Muscle layer of duodenum (tissue), 2 donors: ENCODE results near the gene ELOF1.
A peak's percentile ranks its signal among the peaks of the same experiment; 100 is the strongest.
"Not testable (repeated sequence)": the region's sequence is repeated elsewhere in the genome, so short reads cannot be mapped to it uniquely, and the experiment has no call there.

ENCODE experiments used
- H3K27ac ChIP-seq: one replicate; pipeline ENCODE4 v1.7.0; 2013; ENCODE audit warnings: mild to moderate bottlenecking, low read length
- H3K27me3 ChIP-seq: one replicate; pipeline ENCODE4 v1.7.0; 2013; ENCODE audit warnings: low read depth, mild to moderate bottlenecking, control low read depth, low read length
- H3K36me3 ChIP-seq, 2 donors: one replicate each; pipeline ENCODE4 v1.7.0; 2013; ENCODE audit warnings: low read length in 2 of 2, control low read depth in 1 of 2, mild to moderate bottlenecking in 1 of 2; ENCODE audit not compliant: insufficient read depth in 2 of 2, control insufficient read depth in 1 of 2
- H3K4me1 ChIP-seq, 2 donors: one replicate each; pipeline ENCODE4 v1.7.0; 2013; ENCODE audit warnings: low read length in 2 of 2, mild to moderate bottlenecking in 2 of 2, control low read depth in 1 of 2, moderate library complexity in 1 of 2; ENCODE audit not compliant: insufficient read depth in 2 of 2, control insufficient read depth in 1 of 2
- H3K4me3 ChIP-seq, 2 donors: one replicate each; pipeline ENCODE4 v1.7.0; 2013; ENCODE audit warnings: low read length in 2 of 2, low read depth in 1 of 2, mild to moderate bottlenecking in 1 of 2
- H3K9me3 ChIP-seq, 2 donors: one replicate each; pipeline ENCODE4 v1.7.0; 2013; ENCODE audit warnings: low read length in 2 of 2, control low read depth in 1 of 2, mild to moderate bottlenecking in 1 of 2; ENCODE audit not compliant: control insufficient read depth in 1 of 2
- donor health status: healthy.

Gene ELOF1

DNA sequence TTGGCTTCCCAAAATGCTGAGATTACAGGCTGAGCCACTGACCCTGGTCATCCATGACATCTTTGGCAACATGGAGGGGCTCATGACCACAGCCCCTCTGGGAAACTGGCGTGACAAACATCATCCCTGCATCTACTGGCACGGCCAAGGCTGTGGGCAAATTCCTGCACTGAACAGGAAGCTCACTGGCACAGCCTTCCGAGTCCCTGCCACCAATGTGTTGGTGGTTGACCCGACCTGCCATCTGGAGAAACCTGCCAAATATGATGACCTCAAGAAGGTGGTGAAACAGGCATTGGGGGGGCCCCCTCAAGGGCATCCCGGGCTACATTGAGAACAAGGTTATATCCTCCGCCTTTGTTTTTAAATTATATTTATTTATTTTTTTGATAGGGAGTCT lies 27.3 kb upstream of the ELOF1 start:
- no peaks in the 10 kb centered on the region for H3K27me3 ChIP-seq
- H3K4me1 ChIP-seq: no peaks in the 10 kb centered on the region
- H3K27ac ChIP-seq: no peak overlapping the region
- H3K9me3 ChIP-seq: no peaks in the 10 kb centered on the region
- no peak overlapping the region for H3K4me3 ChIP-seq
- H3K36me3 ChIP-seq: no peaks in the 10 kb centered on the region

DNA sequence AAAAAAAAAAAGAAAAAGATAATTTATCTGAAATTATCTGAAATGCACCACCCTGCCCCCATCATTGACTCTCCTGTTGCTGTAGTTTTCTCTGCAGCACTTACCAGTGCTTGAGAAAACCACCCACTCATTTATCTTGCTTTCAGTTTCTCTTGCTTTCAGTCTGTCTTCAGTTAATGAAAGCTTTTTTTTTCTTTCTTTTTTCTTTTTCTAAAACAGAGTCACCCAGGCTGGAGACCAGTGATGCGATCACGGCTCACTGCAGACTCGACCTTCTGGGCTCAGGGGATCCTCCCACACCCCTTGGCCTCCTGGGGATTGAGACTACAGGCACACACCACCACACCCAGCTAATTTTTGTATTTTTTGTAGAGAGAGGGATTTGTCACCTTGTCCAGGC lies 22.7 kb upstream of the ELOF1 start:
- no peak overlapping the region for H3K4me3 ChIP-seq
- H3K9me3 ChIP-seq: no peaks in the 10 kb centered on the region
- H3K27me3 ChIP-seq: no peaks in the 10 kb centered on the region
- no peaks in the 10 kb centered on the region for H3K36me3 ChIP-seq
- peak overlapping the region; percentile 51 for H3K27ac ChIP-seq
- H3K4me1 ChIP-seq: peaks cover 0 to 11% of the 10 kb centered on the region in 2 donors

DNA sequence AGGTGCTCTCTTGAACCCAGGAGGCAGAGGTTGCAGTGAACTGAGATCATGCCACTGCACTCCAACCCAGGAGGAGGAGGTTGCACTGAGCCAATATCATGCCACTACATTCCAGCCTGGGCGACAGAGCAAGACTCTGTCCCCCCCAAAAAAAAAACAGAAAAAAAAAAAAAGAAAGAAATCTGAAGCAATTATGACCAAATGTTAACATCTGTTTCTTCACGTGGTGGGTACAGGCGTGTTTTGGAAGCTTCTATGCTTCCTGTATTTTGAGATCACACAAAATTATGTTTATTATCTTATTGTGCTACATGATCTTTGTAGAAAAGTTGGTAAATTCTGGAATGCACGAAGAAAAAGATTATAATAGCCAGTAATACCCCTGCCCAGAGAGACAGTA lies 21.1 kb upstream of the ELOF1 start:
- Histone ChIP-seq H3K4me1 (peaks cover 0 to 11% of the 10 kb centered on the region in 2 donors), H3K27me3 (no peaks in the 10 kb centered on the region), H3K4me3 (no peak overlapping the region), H3K9me3 (no peaks in the 10 kb centered on the region), H3K36me3 (no peaks in the 10 kb centered on the region), H3K27ac (no peak overlapping the region)

DNA sequence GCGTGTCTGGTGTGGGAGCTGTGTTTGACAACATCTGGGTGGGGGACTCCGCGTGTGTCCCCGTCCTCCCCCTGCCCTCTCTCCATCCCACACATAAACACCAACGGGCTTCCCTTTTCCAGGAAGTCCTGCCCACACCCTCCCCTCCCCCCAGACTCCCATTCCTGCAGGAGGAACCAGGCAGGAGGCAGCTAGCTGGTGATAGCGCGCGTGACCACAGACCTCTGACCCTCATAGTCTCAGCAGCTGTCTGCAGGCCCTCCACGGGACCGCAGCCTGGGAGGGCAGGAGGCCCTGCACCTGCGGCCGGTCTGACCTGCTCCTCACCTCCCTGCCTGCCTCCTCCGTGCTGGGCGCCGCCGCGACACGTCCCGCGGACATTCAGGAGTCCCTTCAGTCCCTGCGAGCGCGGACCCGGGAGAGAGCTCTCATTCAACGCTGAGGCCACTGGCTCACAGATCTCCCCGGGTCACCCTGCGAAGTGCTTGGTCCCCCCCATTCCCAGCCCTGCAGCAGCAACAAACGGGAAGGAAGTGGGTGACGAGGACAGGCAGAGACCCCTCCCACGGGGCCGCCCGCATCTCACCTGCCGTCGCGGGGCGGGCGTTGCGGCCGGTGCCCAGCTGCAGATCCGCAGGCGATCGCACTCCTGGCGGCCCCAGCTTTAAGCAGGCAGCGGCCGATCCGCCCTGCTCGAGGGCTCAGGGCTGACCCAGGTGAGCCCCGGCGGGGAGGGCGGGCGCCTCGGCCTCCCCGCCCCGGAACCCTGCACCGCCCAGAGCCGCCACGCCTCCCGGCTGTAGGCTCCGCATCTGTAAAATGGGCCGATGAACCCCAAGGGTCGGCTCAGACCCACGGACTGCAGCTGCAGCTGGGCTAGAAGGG lies 19.5 kb upstream of the ELOF1 start:
- H3K27ac ChIP-seq: no peak overlapping the region
- H3K4me1 ChIP-seq: peaks cover 0 to 11% of the 10 kb centered on the region in 2 donors
- H3K4me3 ChIP-seq: peak overlapping the region; percentile 42 to 56
- no peaks in the 10 kb centered on the region for H3K9me3 ChIP-seq
- H3K27me3 ChIP-seq: no peaks in the 10 kb centered on the region
- H3K36me3 ChIP-seq: no peaks in the 10 kb centered on the region

DNA sequence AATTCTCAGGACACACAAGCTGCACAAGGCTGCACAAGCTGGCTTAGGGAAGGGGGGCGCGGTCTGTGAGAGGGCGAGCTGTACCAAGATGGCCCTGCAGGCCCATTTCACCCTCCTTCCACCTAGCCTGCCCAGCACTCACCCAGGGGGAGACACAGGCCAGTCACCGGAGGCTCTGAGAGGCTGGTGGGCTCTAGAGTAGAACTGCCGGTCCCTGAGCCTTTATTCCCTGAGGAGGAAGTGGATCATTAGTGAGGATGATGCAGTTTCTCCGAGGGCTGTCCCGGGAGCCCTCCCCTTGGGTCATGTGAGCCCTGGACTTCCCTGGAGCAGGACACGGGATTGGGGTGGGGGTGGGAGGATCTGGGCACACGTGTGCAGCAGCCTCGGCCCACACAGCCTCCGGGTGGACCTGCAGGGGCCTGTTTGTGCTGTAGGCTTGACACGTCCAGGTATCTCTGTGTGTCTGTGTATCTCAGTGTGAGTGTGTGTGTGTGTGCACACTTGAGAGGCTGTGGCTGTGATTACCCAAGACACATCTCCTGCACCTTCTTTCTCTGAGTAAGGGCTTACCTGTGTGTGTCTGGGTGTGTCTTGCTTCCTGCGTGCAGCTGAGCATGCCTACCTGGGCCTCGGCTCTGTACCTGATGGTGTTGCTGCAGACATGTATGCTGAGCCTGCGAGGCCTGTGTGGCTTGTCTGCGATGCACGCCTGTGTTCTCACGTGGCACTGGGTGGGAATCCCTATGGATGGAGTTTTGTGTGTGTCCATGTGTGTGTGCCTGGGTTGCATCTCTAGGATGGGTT lies 18.6 kb upstream of the ELOF1 start, which contains the start of gene ACP5:
Gene ACP5, minus strand, starts transcription at position 195 of the 807 bp plus-strand sequence. CDS start 328 bp downstream, outside the sequence.
- Histone ChIP-seq H3K4me1 (peaks cover 0 to 11% of the 10 kb centered on the region in 2 donors), H3K4me3 (peak within 1 kb of the TSS; percentile 42 to 56), H3K36me3 (no peaks in the 10 kb centered on the region), H3K27ac (no peak within 1 kb of the TSS), H3K9me3 (no peaks in the 10 kb centered on the region), H3K27me3 (no peaks in the 10 kb centered on the region)

DNA sequence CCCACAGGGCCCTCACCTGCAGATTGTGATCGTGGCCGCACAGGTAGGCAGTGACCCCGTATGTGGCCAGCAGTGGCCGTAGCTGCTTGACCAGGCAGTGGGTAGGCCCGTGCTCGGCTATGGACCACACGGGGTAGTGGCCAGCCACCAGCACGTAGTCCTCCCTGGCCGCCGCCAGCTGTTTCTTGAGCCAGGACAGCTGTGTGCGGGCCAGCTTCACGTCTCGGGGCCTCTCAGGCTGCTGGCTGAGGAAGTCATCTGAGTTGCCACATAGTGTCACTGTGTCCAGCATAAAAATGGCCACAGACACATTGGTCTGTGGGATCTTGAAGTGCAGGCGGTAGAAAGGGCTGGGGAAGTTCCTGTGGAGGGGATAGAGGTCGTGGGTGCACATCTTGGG lies 17.2 kb upstream of the ELOF1 start:
- H3K36me3 ChIP-seq: no peaks in the 10 kb centered on the region
- no peak overlapping the region for H3K27ac ChIP-seq
- no peaks in the 10 kb centered on the region for H3K9me3 ChIP-seq
- H3K4me3 ChIP-seq: no peak overlapping the region
- no peaks in the 10 kb centered on the region for H3K27me3 ChIP-seq
- H3K4me1 ChIP-seq: peaks cover 0 to 11% of the 10 kb centered on the region in 2 donors

DNA sequence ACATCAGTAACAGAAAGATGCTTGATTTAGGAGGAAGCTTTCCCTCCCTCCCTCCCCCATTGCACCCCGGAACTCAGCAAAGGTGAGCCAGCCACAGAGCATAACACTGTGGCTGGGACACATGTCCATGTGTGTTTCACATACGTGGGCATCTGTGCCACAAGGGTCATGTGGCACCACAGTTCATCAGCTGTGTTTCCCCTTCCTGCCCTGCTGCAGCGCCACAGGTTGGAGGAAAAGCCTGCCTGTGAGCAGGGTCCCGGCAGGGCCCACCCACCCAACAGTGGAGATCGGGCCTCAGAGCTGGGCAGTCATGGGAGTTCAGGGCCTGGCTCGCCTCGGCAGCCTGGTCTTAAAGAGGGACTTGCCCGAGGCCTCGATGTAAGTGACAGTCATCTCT lies 15.7 kb upstream of the ELOF1 start:
- Histone ChIP-seq H3K36me3 (no peaks in the 10 kb centered on the region), H3K4me3 (no peak overlapping the region), H3K27me3 (no peaks in the 10 kb centered on the region), H3K4me1 (peaks cover 0 to 11% of the 10 kb centered on the region in 2 donors), H3K9me3 (no peaks in the 10 kb centered on the region), H3K27ac (no peak overlapping the region)

DNA sequence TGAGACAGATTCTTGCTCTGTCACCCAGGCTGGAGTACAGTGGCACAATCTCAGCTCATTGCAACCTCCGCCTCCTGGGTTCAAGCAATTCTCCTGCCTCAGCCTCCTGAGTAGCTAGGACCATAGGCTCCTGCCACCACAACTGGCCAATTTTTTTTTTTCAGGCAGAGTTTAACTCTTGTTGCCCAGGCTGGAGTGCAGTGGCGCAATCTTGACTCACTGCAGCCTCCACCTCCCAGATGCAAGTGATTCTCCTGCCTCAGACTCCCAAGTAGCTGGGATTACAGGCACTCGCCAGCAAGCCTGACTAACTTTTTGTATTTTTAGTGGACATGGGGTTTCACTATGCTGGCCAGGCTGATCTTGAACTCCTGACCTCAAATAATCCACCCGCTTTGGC lies 14.7 kb upstream of the ELOF1 start:
- not testable (repeated sequence) for H3K27ac ChIP-seq, H3K4me3 ChIP-seq, H3K4me1 ChIP-seq, H3K36me3 ChIP-seq, H3K27me3 ChIP-seq, H3K9me3 ChIP-seq

DNA sequence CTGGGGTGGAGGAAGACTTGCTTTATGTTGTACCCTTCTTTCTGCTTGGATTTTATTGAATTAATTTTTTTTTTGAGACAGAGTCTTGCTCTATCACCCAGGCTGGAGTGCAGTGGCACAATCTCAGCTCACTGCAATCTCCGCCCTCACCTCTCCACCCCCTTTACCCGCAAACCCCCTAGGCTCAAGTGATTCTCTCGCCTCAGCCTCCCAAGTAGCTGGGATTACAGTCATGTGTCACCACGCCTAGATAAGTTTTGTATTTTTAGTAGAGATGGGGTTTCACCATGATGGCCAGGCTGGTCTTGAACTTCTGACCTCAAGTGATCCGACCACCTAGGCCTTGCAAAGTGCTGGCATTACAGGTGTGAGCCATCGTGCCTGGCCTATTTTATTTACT lies 14.3 kb upstream of the ELOF1 start:
- not testable (repeated sequence) for H3K36me3 ChIP-seq, H3K27ac ChIP-seq, H3K4me3 ChIP-seq

DNA sequence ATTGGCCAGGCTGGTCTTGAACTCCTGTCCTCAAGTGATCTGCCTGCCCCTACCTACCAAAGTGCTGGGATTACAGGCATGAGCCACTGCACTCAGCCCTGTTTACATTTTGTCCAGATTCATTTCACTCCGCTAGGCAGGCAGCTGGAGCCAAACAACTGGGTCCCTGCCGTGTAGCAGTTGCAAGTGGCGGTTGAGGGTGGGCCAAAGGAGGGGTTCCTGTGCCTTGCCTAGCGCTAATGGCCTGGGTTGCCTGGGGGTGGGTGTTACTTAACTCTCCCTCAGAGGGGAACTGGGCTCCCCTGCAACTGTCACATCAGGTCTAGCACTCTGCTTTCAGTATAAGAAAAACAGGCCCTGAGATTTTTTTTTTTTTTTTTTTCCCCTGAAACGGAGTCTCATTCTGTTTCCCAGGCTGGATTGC lies 11.0 kb upstream of the ELOF1 start:
- no peaks in the 10 kb centered on the region for H3K4me1 ChIP-seq
- H3K9me3 ChIP-seq: no peaks in the 10 kb centered on the region
- H3K4me3 ChIP-seq: no peak overlapping the region
- no peaks in the 10 kb centered on the region for H3K36me3 ChIP-seq
- no peaks in the 10 kb centered on the region for H3K27me3 ChIP-seq
- H3K27ac ChIP-seq: no peak overlapping the region

More for the DNA sequence above, 14.3 kb upstream of the ELOF1 start:
- H3K9me3 ChIP-seq, H3K27me3 ChIP-seq, H3K4me1 ChIP-seq: not testable (repeated sequence)

DNA sequence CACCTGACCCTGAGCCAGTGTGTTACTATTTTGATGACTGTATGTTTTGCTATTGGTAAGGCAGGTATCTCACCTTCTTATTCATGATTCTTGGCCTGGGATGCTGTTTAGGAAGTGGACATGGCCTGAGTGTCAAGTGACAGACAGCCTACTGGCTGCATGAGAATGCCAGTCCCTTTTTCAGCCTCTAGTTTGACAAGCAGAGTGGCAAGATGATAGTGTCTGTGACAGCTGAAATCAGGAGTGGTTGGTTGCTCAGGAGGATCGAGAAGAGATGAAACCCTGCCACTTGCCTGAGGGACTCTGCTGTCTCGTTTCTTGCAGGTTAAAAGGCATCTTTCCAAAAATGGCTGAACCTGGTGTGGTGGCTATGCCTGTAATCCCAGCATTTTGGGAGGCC lies 7.1 kb upstream of the ELOF1 start:
- H3K9me3 ChIP-seq: no peaks in the 10 kb centered on the region
- H3K4me3 ChIP-seq: no peak overlapping the region
- H3K27ac ChIP-seq: no peak overlapping the region
- no peaks in the 10 kb centered on the region for H3K36me3 ChIP-seq
- H3K4me1 ChIP-seq: no peaks in the 10 kb centered on the region
- H3K27me3 ChIP-seq: no peaks in the 10 kb centered on the region
